Stimulated activated CD8-positive, alpha-beta memory T cell treated with anti-CD3 and anti-CD28 coated beads, Interleukin-7, amount 100 ng/mL, for 48 hours (primary cell): ENCODE measurements around the gene RAPGEFL1.
"Not testable (repeated sequence)": the region's sequence is repeated elsewhere in the genome, so short reads cannot be mapped to it uniquely, and the experiment has no call there.

Source experiments
- DNase-seq, 2 donors: peaks; one replicate each; pipeline ENCODE4 v3.0.0-alpha.2; 2020; ENCODE audit warnings: low read depth in 1 of 2; ENCODE audit errors: extremely low read depth in 1 of 2

The RAPGEFL1 gene

GRCh38 chr17:40173778-40174135 is 3.5 kb upstream of the RAPGEFL1 start:
- DNase-seq = no peak

- no peak for DNase-seq
Observed at GRCh38 chr17:40174514-40174913, 2.8 kb upstream of the RAPGEFL1 start.

- DNase-seq = no peak
Observed at GRCh38 chr17:40175928-40176753, 1.1 kb upstream of the RAPGEFL1 start.

- DNase-seq = no peak
Observed at GRCh38 chr17:40176754-40177110, 538 bp upstream of the RAPGEFL1 start.

GRCh38 chr17:40178021-40178601 is 841 bp downstream of the RAPGEFL1 start:
- DNase-seq = no peak

GRCh38 chr17:40178660-40179059 is 1.4 kb downstream of the RAPGEFL1 start:
- no peak for DNase-seq

- no peak for DNase-seq
Observed at GRCh38 chr17:40179923-40180659, 2.8 kb downstream of the RAPGEFL1 start.

- no peak for DNase-seq
Observed at GRCh38 chr17:40180694-40181093, 3.4 kb downstream of the RAPGEFL1 start.

- no peak for DNase-seq
Observed at GRCh38 chr17:40181205-40181604, 3.9 kb downstream of the RAPGEFL1 start.

- no peak for DNase-seq
Observed at GRCh38 chr17:40182606-40183005, 5.3 kb downstream of the RAPGEFL1 start.

- no peak for DNase-seq
Observed at GRCh38 chr17:40187238-40187637, 10.0 kb downstream of the RAPGEFL1 start.

GRCh38 chr17:40188694-40189093 is 11.4 kb downstream of the RAPGEFL1 start:
- DNase-seq = no peak

GRCh38 chr17:40190197-40191021 is 13.1 kb downstream of the RAPGEFL1 start:
- no peak for DNase-seq

GRCh38 chr17:40191237-40192208 is 14.3 kb downstream of the RAPGEFL1 start:
- peak in 1 of 2 donors; percentile 46 for DNase-seq

- no peak for DNase-seq
Observed at GRCh38 chr17:40192961-40193360, 15.7 kb downstream of the RAPGEFL1 start.

- no peak for DNase-seq
Observed at GRCh38 chr17:40194821-40195220, 17.6 kb downstream of the RAPGEFL1 start.

- no peak for DNase-seq
Observed at GRCh38 chr17:40197550-40197949, 20.3 kb downstream of the RAPGEFL1 start.

GRCh38 chr17:40197965-40198456 is 20.7 kb downstream of the RAPGEFL1 start:
- DNase-seq = not testable (repeated sequence)

GRCh38 chr17:40198576-40198975 is 21.3 kb downstream of the RAPGEFL1 start:
- no peak for DNase-seq

- no peak for DNase-seq
Observed at GRCh38 chr17:40203131-40203530, 25.9 kb downstream of the RAPGEFL1 start.
